ENCODE results near the gene RPL38. TPM values are rescaled to one million over a fixed set of nuclear protein-coding genes. Genes with fewer than 3 reads are reported as not detected.

The RPL38 gene
- total RNA-seq, 1 donor from 2014 or later = 571 TPM

DNA sequence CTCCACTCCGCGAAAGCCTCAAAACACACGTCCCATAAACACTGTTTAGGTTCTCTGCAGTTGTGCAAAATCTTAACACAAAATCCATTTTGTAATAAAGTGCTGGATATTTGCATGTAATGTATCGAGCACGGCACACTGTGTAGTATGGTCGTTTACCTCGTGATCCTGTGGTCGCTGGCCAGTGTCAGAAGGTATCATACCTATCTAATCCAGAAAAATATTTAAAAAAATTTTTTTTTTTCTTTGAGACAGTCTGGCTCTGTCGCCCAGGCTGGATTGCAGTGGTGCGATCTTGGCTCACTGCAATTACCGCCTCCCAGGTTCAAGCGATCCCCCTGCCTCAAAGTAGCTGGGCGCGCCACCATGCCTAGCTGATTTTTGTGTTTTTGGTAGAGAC is 996 bp downstream of the RPL38 start:
- intact Hi-C loops (cut with DNase I) = no loop called here

DNA sequence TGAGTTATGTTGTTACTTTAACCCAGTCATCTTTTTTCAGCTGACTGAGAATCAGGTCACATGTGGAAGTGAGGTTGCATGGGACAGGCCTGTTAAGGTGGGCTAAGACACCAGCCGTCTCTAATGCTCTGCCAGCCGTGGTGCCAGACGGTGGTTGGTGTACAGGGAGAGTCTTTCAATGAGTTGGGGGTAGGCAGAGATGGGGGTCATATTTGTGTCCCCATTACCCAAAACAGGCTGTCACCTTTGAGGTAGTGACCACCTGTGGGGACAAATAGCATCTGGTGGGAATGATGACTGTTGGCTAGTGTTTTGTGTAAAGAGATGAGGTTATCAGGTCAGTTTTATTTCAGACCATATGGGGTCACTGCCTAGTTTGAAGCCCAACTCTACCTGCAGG is 1.8 kb downstream of the RPL38 start:
- Histone ChIP-seq H3K4me3 (no peak overlapping the region), H3K27me3 (no peaks in the 10 kb centered on the region), H3K36me3 (peaks cover 0 to 42% of the 10 kb centered on the region in 2 donors), H3K4me1 (peaks cover 56% of the 10 kb centered on the region), H3K9me3 (no peaks in the 10 kb centered on the region), H3K27ac (no peak overlapping the region)
- no peak for DNase-seq (ENCODE audit: extremely low spot score in 2 of 2)
- intact Hi-C loops (cut with DNase I) = no loop called here
- TF ChIP-seq POLR2AphosphoS5 (IDR thresholded peaks at IDR 0.05; ENCODE audit: insufficient read depth in 1 of 2, low read depth in 1 of 2) = no peak
- TF ChIP-seq POLR2A (IDR thresholded peaks at IDR 0.05) = no peak
- TF ChIP-seq, protein P1, sequence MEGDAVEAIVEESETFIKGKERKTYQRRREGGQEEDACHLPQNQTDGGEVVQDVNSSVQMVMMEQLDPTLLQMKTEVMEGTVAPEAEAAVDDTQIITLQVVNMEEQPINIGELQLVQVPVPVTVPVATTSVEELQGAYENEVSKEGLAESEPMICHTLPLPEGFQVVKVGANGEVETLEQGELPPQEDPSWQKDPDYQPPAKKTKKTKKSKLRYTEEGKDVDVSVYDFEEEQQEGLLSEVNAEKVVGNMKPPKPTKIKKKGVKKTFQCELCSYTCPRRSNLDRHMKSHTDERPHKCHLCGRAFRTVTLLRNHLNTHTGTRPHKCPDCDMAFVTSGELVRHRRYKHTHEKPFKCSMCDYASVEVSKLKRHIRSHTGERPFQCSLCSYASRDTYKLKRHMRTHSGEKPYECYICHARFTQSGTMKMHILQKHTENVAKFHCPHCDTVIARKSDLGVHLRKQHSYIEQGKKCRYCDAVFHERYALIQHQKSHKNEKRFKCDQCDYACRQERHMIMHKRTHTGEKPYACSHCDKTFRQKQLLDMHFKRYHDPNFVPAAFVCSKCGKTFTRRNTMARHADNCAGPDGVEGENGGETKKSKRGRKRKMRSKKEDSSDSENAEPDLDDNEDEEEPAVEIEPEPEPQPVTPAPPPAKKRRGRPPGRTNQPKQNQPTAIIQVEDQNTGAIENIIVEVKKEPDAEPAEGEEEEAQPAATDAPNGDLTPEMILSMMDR (IDR thresholded peaks at IDR 0.05) = no peak

More for the DNA sequence above, 996 bp downstream of the RPL38 start:
- Histone ChIP-seq H3K9me3 (no peaks in the 10 kb centered on the region), H3K4me3 (peak overlapping the region; percentile 75 to 91), H3K27ac (peak overlapping the region; percentile 79), H3K36me3 (peaks cover 0 to 34% of the 10 kb centered on the region in 2 donors), H3K27me3 (no peaks in the 10 kb centered on the region), H3K4me1 (peaks cover 59% of the 10 kb centered on the region)
- no peak for DNase-seq (ENCODE audit: extremely low spot score in 2 of 2)
- TF ChIP-seq, protein P1 (IDR thresholded peaks at IDR 0.05) = no peak
- no peak for TF ChIP-seq POLR2A (IDR thresholded peaks at IDR 0.05)
- no peak for TF ChIP-seq POLR2AphosphoS5 (IDR thresholded peaks at IDR 0.05; ENCODE audit: insufficient read depth in 1 of 2, low read depth in 1 of 2)

DNA sequence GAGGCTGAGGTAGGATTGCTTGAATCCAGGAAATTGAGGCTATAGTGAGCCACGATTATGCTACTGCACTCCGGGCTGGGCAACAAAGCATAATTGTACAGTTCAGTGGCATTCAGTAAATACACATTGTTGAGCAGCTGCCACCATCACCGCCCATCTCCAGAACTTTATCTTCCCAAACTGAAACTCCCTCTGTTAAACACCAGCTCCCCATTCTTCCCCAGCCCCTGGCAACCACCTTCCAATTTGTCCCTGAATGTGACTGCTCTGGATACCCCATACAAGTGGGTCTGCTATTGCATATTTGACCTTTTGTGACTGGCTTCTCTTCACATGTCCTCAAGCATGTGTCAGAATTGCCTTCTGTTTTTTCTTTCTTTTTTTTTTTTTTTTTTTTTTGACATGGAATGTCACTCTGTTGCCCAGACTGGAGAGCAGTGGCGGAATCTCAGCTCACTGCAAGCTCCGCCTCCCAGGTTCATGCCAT is 2.9 kb downstream of the RPL38 start:
- TF ChIP-seq POLR2A (IDR thresholded peaks at IDR 0.05) (no peak), POLR2AphosphoS5 (IDR thresholded peaks at IDR 0.05; ENCODE audit: insufficient read depth in 1 of 2, low read depth in 1 of 2) (no peak)
- TF ChIP-seq, protein P1 (IDR thresholded peaks at IDR 0.05) = no peak
- H3K27ac ChIP-seq = no peak overlapping the region
- DNase-seq (ENCODE audit: extremely low spot score in 2 of 2) = no peak
- intact Hi-C loops (cut with DNase I) = no loop called here
- H3K27me3 ChIP-seq = no peaks in the 10 kb centered on the region
- H3K4me1 ChIP-seq = peaks cover 67% of the 10 kb centered on the region
- no peak overlapping the region for H3K4me3 ChIP-seq
- peaks cover 0 to 43% of the 10 kb centered on the region in 2 donors for H3K36me3 ChIP-seq
- H3K9me3 ChIP-seq = no peaks in the 10 kb centered on the region

DNA sequence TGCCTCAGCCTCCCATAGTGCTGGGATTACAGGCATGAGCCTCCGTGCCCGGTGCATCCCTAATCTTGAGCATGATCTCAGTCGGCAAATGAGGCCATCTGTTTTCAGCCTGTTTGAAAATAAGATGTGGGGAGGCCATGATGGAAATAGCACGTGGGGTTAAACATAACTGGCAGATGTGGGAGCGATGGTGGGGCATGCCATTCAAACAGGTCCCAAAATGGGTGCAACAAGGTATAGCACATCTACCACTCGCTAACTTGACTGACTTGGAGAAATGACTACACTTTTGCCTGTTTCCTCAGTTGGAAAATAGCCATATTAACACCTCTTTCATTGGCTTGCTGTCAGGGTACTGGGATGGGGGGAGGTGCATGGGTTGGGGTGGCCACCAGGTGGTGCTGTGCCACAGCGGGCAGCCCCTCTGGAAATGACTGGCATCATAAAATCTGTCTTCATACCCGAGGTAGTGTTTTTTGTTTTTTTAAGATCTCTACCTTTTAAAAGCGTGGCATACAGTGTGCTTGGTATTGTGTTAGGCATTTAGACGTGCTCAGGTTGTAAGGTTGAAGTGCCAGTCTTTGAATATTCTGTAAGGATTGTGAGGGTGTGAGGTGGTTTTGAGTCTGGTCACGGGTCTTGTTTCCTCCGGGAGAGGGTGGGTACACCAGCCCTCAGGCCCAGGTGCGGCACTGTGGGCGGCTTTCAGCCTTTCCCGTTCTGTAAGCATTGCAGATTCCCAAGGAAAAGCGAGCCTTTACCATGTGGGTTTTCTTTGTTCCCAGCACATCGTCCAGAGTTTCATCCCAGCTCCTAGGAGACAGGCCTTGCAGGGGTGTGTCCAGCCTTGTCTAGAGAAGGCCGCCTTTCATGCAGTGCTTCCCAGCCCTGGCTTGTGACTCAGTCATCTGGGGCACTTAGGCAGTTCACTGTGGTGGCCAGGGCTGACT is 7.0 kb downstream of the RPL38 start:
- Histone ChIP-seq H3K36me3 (peaks cover 0 to 38% of the 10 kb centered on the region in 2 donors), H3K27me3 (no peaks in the 10 kb centered on the region), H3K9me3 (no peaks in the 10 kb centered on the region), H3K27ac (no peak overlapping the region), H3K4me1 (peaks cover 74% of the 10 kb centered on the region), H3K4me3 (no peak overlapping the region)
- TF ChIP-seq, protein P1 (IDR thresholded peaks at IDR 0.05) = peak; percentile 76 to 96 (median 84)
- TF ChIP-seq POLR2AphosphoS5 (IDR thresholded peaks at IDR 0.05; ENCODE audit: insufficient read depth in 1 of 2, low read depth in 1 of 2) = no peak
- no peak for TF ChIP-seq POLR2A (IDR thresholded peaks at IDR 0.05)
- intact Hi-C loops (cut with DNase I) = loop anchor here (5.0 to 10.0 kb wide), 3 partner anchors 77 to 244 kb away; partner anchors contain the start of gene BTBD17
- no peak for DNase-seq (ENCODE audit: extremely low spot score in 2 of 2)
